ENCODE data around the gene PCAT7. TPM values are rescaled to one million over a fixed set of nuclear protein-coding genes. Genes with fewer than 3 reads are reported as not detected.

PCAT7 gene
- total and polyA plus RNA-seq, 4 donors = 0.18 to 0.29 (median 0.28) TPM; not detected in 1

GRCh38 chr9:94603259-94604160, 48.6 kb downstream of the PCAT7 start:
- ATAC-seq (ENCODE audit: low FRiP score) (peak; percentile 84), DNase-seq (peak; percentile 86 to 89)

GRCh38 chr9:94606646-94607422, 52.0 kb downstream of the PCAT7 start:
- no peaks in the 10 kb centered on the region for H3K27me3 ChIP-seq (ENCODE audit: control insufficient read depth in 1 of 2, insufficient read depth in 2 of 2, low read length in 1 of 2)
- no peaks in the 10 kb centered on the region for H3K36me3 ChIP-seq (ENCODE audit: control insufficient read depth in 1 of 2, insufficient read depth in 2 of 2, low read length in 1 of 2)
- no peak for ATAC-seq (ENCODE audit: low FRiP score)
- DNase-seq = no peak
- intact Hi-C loops (cut with DNase I) = no loop called here
- H3K9me3 ChIP-seq (ENCODE audit: control insufficient read depth, low read length) = no peaks in the 10 kb centered on the region
- no peaks in the 10 kb centered on the region for H3K4me1 ChIP-seq (ENCODE audit: control insufficient read depth in 1 of 2, insufficient read depth in 2 of 2, low read length in 2 of 2)
- WGBS, 2 donors = 91 to 96% methylated on average over 24 of the region's 24 CpGs
- no peak overlapping the region for H3K4me3 ChIP-seq (ENCODE audit: low read length in 2 of 2)
- no peak overlapping the region for H3K27ac ChIP-seq (ENCODE audit: low read depth in 1 of 2, low read length in 2 of 2)

More at GRCh38 chr9:94603259-94604160, 48.6 kb downstream of the PCAT7 start:
- intact Hi-C loops (cut with DNase I) = no loop called here
- H3K4me1 ChIP-seq (ENCODE audit: control insufficient read depth in 1 of 2, insufficient read depth in 2 of 2, low read length in 2 of 2) = no peaks in the 10 kb centered on the region
- H3K36me3 ChIP-seq (ENCODE audit: control insufficient read depth in 1 of 2, insufficient read depth in 2 of 2, low read length in 1 of 2) = no peaks in the 10 kb centered on the region
- 29 to 35% methylated on average over 21 of the region's 21 CpGs for WGBS, 2 donors
- H3K27ac ChIP-seq (ENCODE audit: low read depth in 1 of 2, low read length in 2 of 2) = no peak overlapping the region
- H3K4me3 ChIP-seq (ENCODE audit: low read length in 2 of 2) = no peak overlapping the region
- no peaks in the 10 kb centered on the region for H3K9me3 ChIP-seq (ENCODE audit: control insufficient read depth, low read length)
- no peaks in the 10 kb centered on the region for H3K27me3 ChIP-seq (ENCODE audit: control insufficient read depth in 1 of 2, insufficient read depth in 2 of 2, low read length in 1 of 2)

- H3K27ac ChIP-seq (ENCODE audit: low read depth in 1 of 2, low read length in 2 of 2) = no peak overlapping the region
- DNase-seq = no peak
- no peak overlapping the region for H3K4me3 ChIP-seq (ENCODE audit: low read length in 2 of 2)
- H3K27me3 ChIP-seq (ENCODE audit: control insufficient read depth in 1 of 2, insufficient read depth in 2 of 2, low read length in 1 of 2) = no peaks in the 10 kb centered on the region
- H3K9me3 ChIP-seq (ENCODE audit: control insufficient read depth, low read length) = no peaks in the 10 kb centered on the region
- ATAC-seq (ENCODE audit: low FRiP score) = no peak
- intact Hi-C loops (cut with DNase I) = no loop called here
- no peaks in the 10 kb centered on the region for H3K36me3 ChIP-seq (ENCODE audit: control insufficient read depth in 1 of 2, insufficient read depth in 2 of 2, low read length in 1 of 2)
- 95 to 97% methylated on average over 8 of the region's 8 CpGs for WGBS, 2 donors
- H3K4me1 ChIP-seq (ENCODE audit: control insufficient read depth in 1 of 2, insufficient read depth in 2 of 2, low read length in 2 of 2) = no peaks in the 10 kb centered on the region
Observed at GRCh38 chr9:94607423-94607691, 52.5 kb downstream of the PCAT7 start.

- DNase-seq = no peak
- no peaks in the 10 kb centered on the region for H3K27me3 ChIP-seq (ENCODE audit: control insufficient read depth in 1 of 2, insufficient read depth in 2 of 2, low read length in 1 of 2)
- H3K4me3 ChIP-seq (ENCODE audit: low read length in 2 of 2) = no peak overlapping the region
- H3K9me3 ChIP-seq (ENCODE audit: control insufficient read depth, low read length) = no peaks in the 10 kb centered on the region
- intact Hi-C loops (cut with DNase I) = no loop called here
- no peaks in the 10 kb centered on the region for H3K4me1 ChIP-seq (ENCODE audit: control insufficient read depth in 1 of 2, insufficient read depth in 2 of 2, low read length in 2 of 2)
- 86 to 87% methylated on average over 6 of the region's 6 CpGs for WGBS, 2 donors
- no peak for ATAC-seq (ENCODE audit: low FRiP score)
- no peaks in the 10 kb centered on the region for H3K36me3 ChIP-seq (ENCODE audit: control insufficient read depth in 1 of 2, insufficient read depth in 2 of 2, low read length in 1 of 2)
- no peak overlapping the region for H3K27ac ChIP-seq (ENCODE audit: low read depth in 1 of 2, low read length in 2 of 2)
Observed at GRCh38 chr9:94610181-94610606, 55.3 kb downstream of the PCAT7 start.

- no peaks in the 10 kb centered on the region for H3K36me3 ChIP-seq (ENCODE audit: control insufficient read depth in 1 of 2, insufficient read depth in 2 of 2, low read length in 1 of 2)
- WGBS, 2 donors = 86 to 97% methylated on average over 3 of the region's 3 CpGs
- no peaks in the 10 kb centered on the region for H3K4me1 ChIP-seq (ENCODE audit: control insufficient read depth in 1 of 2, insufficient read depth in 2 of 2, low read length in 2 of 2)
- intact Hi-C loops (cut with DNase I) = no loop called here
- no peak overlapping the region for H3K27ac ChIP-seq (ENCODE audit: low read depth in 1 of 2, low read length in 2 of 2)
- H3K4me3 ChIP-seq (ENCODE audit: low read length in 2 of 2) = no peak overlapping the region
- no peak for DNase-seq
- ATAC-seq (ENCODE audit: low FRiP score) = no peak
- H3K27me3 ChIP-seq (ENCODE audit: control insufficient read depth in 1 of 2, insufficient read depth in 2 of 2, low read length in 1 of 2) = no peaks in the 10 kb centered on the region
- no peaks in the 10 kb centered on the region for H3K9me3 ChIP-seq (ENCODE audit: control insufficient read depth, low read length)
Observed at GRCh38 chr9:94611638-94612068, 56.8 kb downstream of the PCAT7 start.

GRCh38 chr9:94612071-94612470, 57.2 kb downstream of the PCAT7 start:
- WGBS, 2 donors = 91 to 93% methylated on average over 7 of the region's 7 CpGs
- Histone ChIP-seq H3K36me3 (ENCODE audit: control insufficient read depth in 1 of 2, insufficient read depth in 2 of 2, low read length in 1 of 2) (no peaks in the 10 kb centered on the region), H3K4me3 (ENCODE audit: low read length in 2 of 2) (no peak overlapping the region), H3K9me3 (ENCODE audit: control insufficient read depth, low read length) (no peaks in the 10 kb centered on the region), H3K27me3 (ENCODE audit: control insufficient read depth in 1 of 2, insufficient read depth in 2 of 2, low read length in 1 of 2) (no peaks in the 10 kb centered on the region), H3K27ac (ENCODE audit: low read depth in 1 of 2, low read length in 2 of 2) (no peak overlapping the region), H3K4me1 (ENCODE audit: control insufficient read depth in 1 of 2, insufficient read depth in 2 of 2, low read length in 2 of 2) (no peaks in the 10 kb centered on the region)
- no peak for DNase-seq
- ATAC-seq (ENCODE audit: low FRiP score) = no peak
- intact Hi-C loops (cut with DNase I) = no loop called here

GRCh38 chr9:94613003-94613402, 58.1 kb downstream of the PCAT7 start:
- H3K27ac ChIP-seq (ENCODE audit: low read depth in 1 of 2, low read length in 2 of 2) = no peak overlapping the region
- no peaks in the 10 kb centered on the region for H3K36me3 ChIP-seq (ENCODE audit: control insufficient read depth in 1 of 2, insufficient read depth in 2 of 2, low read length in 1 of 2)
- H3K4me1 ChIP-seq (ENCODE audit: control insufficient read depth in 1 of 2, insufficient read depth in 2 of 2, low read length in 2 of 2) = no peaks in the 10 kb centered on the region
- H3K4me3 ChIP-seq (ENCODE audit: low read length in 2 of 2) = no peak overlapping the region
- intact Hi-C loops (cut with DNase I) = no loop called here
- DNase-seq = no peak
- H3K9me3 ChIP-seq (ENCODE audit: control insufficient read depth, low read length) = no peaks in the 10 kb centered on the region
- WGBS, 2 donors = 93 to 94% methylated on average over 3 of the region's 3 CpGs
- no peaks in the 10 kb centered on the region for H3K27me3 ChIP-seq (ENCODE audit: control insufficient read depth in 1 of 2, insufficient read depth in 2 of 2, low read length in 1 of 2)
- ATAC-seq (ENCODE audit: low FRiP score) = no peak

- peak overlapping the region; percentile 56 to 63 for H3K27ac ChIP-seq (ENCODE audit: low read depth in 1 of 2, low read length in 2 of 2)
Observed at GRCh38 chr9:94619026-94619425, 64.1 kb downstream of the PCAT7 start.

More at GRCh38 chr9:94619026-94619425, 64.1 kb downstream of the PCAT7 start:
- WGBS, 2 donors = 3 to 10% methylated on average over 4 of the region's 4 CpGs
- Histone ChIP-seq H3K27me3 (ENCODE audit: control insufficient read depth in 1 of 2, insufficient read depth in 2 of 2, low read length in 1 of 2) (no peaks in the 10 kb centered on the region), H3K9me3 (ENCODE audit: control insufficient read depth, low read length) (no peaks in the 10 kb centered on the region), H3K36me3 (ENCODE audit: control insufficient read depth in 1 of 2, insufficient read depth in 2 of 2, low read length in 1 of 2) (no peaks in the 10 kb centered on the region), H3K4me3 (ENCODE audit: low read length in 2 of 2) (no peak overlapping the region), H3K4me1 (ENCODE audit: control insufficient read depth in 1 of 2, insufficient read depth in 2 of 2, low read length in 2 of 2) (peaks cover 0 to 7% of the 10 kb centered on the region in 2 donors)
- ATAC-seq (ENCODE audit: low FRiP score) (no peak), DNase-seq (no peak)
- intact Hi-C loops (cut with DNase I) = no loop called here

All from aorta (tissue), 5 donors.